Hepatic stellate cell (primary cell): ENCODE measurements around the gene FGF21.
"Not testable (repeated sequence)": the region's sequence is repeated elsewhere in the genome, so short reads cannot be mapped to it uniquely, and the experiment has no call there.

Source experiments
- DNase-seq: peaks from one replicate; pipeline ENCODE4 v3.0.0; 2011; ENCODE audit warnings: low spot score

Gene FGF21

GRCh38 chr19:48751845-48752495 is 3.4 kb upstream of the FGF21 start:
- no peak for DNase-seq

- peak; percentile 55 for DNase-seq
Measured at GRCh38 chr19:48752496-48753365, 2.6 kb upstream of the FGF21 start, which contains the start of gene FUT1. TSS of gene FUT1 (minus strand) at chr19:48752641. CDS start at chr19:48751281, 1,360 bp downstream.

DNA sequence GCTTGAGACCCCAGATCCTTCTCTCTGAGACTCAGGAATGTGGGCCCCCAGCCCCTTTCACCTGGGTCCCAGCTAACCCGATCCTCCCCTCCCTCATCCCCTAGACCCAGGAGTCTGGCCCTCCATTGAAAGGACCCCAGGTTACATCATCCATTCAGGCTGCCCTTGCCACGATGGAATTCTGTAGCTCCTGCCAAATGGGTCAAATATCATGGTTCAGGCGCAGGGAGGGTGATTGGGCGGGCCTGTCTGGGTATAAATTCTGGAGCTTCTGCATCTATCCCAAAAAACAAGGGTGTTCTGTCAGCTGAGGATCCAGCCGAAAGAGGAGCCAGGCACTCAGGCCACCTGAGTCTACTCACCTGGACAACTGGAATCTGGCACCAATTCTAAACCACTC is 463 bp downstream of the FGF21 start:
- DNase-seq = no peak

GRCh38 chr19:48756212-48756611 is 888 bp downstream of the FGF21 start:
- DNase-seq = no peak

- no peak for DNase-seq
Measured at GRCh38 chr19:48756686-48757085, 1.4 kb downstream of the FGF21 start.

DNA sequence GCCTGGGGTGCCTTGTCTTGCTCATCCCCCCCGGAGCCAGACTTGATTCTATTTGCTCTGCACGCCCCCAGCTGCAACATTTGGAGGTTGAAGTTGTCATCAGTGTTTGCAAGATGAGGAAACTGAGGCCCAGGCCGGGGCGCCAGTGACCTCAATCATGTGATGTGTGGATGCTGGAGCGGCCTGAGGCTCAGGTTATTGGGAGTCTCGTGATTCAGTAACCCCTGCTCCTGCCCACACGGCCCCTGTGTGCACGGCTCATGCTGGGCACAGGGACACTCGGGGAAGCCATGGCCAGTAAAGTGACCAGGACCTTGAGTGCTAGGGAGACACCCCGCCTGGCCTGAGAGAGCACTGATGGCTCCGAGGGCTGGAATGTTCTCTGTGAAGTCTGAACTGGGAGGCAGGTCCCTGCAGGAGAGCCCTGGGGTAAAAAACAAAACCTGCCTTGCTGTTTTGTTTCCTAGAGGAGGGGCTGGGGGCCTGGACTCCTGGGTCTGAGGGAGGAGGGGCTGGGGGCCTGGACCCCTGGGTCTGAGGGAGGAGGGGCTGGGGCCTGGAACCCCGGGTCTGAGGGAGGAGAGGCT is 1.9 kb downstream of the FGF21 start:
- DNase-seq = no peak

- no peak for DNase-seq
Measured at GRCh38 chr19:48757741-48758144, 2.4 kb downstream of the FGF21 start.

DNA sequence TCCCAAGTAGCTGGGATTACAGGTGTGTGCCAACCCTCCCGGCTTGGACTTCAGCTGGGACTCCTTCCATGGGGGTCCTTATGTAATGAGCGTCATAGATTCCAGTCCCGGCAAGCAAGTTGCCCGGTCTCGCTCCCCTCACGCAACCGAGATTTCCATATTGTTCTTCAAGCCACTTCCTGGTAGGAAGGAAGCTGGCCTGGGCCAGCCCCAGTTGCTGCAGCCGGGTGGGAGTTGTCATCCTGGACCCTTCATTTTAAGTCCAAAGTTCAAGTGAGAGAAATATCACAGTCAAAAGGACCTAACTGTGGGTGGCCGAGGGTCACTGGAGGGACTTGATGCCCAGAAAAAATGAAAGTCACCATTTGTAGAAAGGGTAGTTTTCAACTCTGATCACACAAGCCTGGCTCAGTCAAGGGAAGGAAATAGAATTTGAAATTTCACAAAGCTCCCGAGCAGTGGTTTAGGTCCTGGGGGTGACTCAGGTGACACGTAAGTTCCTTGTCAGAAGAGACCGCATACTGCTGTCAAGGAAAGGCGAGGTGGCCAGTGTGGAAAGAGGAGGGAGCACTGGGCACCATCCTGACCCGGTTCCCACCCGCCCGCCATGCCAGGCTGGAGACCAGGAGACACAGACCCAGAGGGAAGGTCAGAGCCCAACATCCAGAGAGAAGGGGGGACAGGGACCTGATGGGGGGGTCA is 5.3 kb downstream of the FGF21 start:
- DNase-seq = no peak

GRCh38 chr19:48765816-48766215 is 10.5 kb downstream of the FGF21 start:
- not testable (repeated sequence) for DNase-seq

DNA sequence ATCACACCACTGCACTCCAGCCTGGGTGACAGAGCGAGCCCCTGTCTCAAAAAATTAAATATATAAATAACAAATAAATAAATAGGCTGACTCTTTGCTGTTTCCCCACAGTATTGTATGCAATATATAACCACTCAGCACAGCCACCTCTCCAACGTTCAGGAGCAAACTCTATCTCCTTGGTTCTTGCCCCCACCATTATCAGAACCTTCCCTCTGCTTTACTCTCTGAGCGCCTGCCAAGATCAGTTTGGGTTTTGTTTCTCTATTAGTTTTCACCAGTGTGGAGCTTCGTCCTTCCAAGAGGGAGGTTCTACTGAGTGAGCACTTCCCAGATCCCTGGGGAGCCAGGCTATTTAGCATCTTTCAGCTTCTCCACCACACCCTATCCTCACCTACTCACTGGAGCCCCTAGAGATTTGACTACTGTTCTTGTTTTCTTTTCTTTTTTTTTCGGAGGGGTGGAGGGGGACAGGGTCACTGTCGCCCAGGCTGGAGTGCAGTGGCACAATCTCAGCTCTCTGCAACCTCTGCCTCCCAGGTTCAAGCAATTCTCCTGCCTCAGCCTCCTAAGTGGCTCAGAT is 12.9 kb downstream of the FGF21 start:
- DNase-seq = not testable (repeated sequence)

- DNase-seq = no peak
Measured at GRCh38 chr19:48768994-48769713, 13.8 kb downstream of the FGF21 start.

- peak; percentile 55 for DNase-seq
Measured at GRCh38 chr19:48770266-48770665, 14.9 kb downstream of the FGF21 start.

- DNase-seq = no peak
Measured at GRCh38 chr19:48770734-48771472, 15.6 kb downstream of the FGF21 start.

GRCh38 chr19:48772503-48772953 is 17.2 kb downstream of the FGF21 start:
- no peak for DNase-seq

GRCh38 chr19:48777139-48777538 is 21.8 kb downstream of the FGF21 start:
- no peak for DNase-seq

- DNase-seq = no peak
Measured at GRCh38 chr19:48777720-48778119, 22.4 kb downstream of the FGF21 start.

DNA sequence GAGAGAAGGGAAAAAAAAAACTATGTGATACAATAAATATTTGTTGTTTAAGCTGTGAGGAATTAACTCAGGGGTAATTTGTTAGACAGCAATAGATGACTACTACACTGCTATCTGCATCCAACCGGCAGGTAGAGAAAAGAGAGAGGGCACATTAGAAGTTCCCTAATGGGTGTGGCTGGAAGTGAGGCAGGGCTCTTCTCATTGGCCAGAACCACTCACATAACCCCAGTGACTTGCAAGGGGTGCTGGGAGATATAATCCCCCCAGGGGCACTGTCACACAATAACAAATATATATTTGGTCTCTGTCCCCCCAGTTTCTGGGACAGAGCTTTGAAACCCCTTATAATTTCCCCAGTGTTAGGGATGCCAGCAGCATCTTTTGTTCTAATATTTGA is 24.3 kb downstream of the FGF21 start:
- no peak for DNase-seq

- no peak for DNase-seq
Measured at GRCh38 chr19:48780631-48781391, 25.5 kb downstream of the FGF21 start.

GRCh38 chr19:48784527-48784926 is 29.2 kb downstream of the FGF21 start:
- no peak for DNase-seq

DNA sequence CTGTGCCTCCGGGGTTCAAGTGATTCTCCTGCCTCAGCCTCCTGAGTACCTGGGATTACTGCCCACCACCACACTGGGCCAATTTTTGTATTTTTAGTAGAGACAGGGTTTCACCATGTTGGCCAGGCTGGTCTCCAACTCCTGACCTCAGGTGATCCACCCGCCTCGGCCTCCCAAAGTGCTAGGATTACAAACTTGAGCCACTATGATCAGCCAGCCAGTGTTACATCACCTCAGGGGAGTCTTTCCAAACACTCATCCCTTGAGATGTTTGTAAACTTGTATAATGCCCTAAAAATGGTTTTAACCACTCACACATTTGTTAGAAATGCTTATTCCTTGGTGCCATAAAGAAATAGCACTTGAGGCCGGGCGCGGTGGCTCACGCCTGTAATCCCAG is 31.1 kb downstream of the FGF21 start:
- DNase-seq = not testable (repeated sequence)
